Astrocyte of the hippocampus (primary cell): Measurements from ENCODE around the gene CCDC24.

Source experiments
- DNase-seq: peaks from one replicate; pipeline ENCODE4 v3.0.0; 2011; ENCODE audit warnings: low read depth, low spot score

Gene CCDC24

GRCh38 chr1:44024031-44024902, 32.9 kb downstream of the CCDC24 start:
- DNase-seq, result no peak

- DNase-seq, result no peak
Measured at GRCh38 chr1:44024903-44025525, 33.6 kb downstream of the CCDC24 start.

GRCh38 chr1:44025816-44026215, 34.4 kb downstream of the CCDC24 start:
- DNase-seq, result no peak

GRCh38 chr1:44027320-44027719, 35.9 kb downstream of the CCDC24 start:
- no peak for DNase-seq

GRCh38 chr1:44029260-44029910, 38.0 kb downstream of the CCDC24 start:
- DNase-seq, result no peak

- DNase-seq, result peak; percentile 92
Measured at GRCh38 chr1:44029911-44030604, 38.7 kb downstream of the CCDC24 start.

- DNase-seq, result peak; percentile 78
Measured at GRCh38 chr1:44030605-44031251, 39.3 kb downstream of the CCDC24 start.

GRCh38 chr1:44031252-44032169, 40.1 kb downstream of the CCDC24 start, which contains the start of gene SLC6A9:
TSS of gene SLC6A9 (minus strand) at chr1:44031462. CDS start at chr1:44024277, 7,185 bp downstream.
- DNase-seq, result peak; percentile 77

GRCh38 chr1:44032170-44032790, 40.9 kb downstream of the CCDC24 start:
- DNase-seq, result no peak

- DNase-seq, result no peak
Measured at GRCh38 chr1:44033041-44033575, 41.7 kb downstream of the CCDC24 start.

GRCh38 chr1:44033756-44034155, 42.4 kb downstream of the CCDC24 start:
- DNase-seq, result no peak

- DNase-seq, result no peak
Measured at GRCh38 chr1:44034423-44034822, 43.0 kb downstream of the CCDC24 start.

GRCh38 chr1:44034976-44035716, 43.7 kb downstream of the CCDC24 start:
- DNase-seq, result no peak

GRCh38 chr1:44035726-44036408, 44.5 kb downstream of the CCDC24 start:
- no peak for DNase-seq

- peak; percentile 85 for DNase-seq
Measured at GRCh38 chr1:44036409-44037139, 45.2 kb downstream of the CCDC24 start.

- DNase-seq, result no peak
Measured at GRCh38 chr1:44037154-44037553, 45.8 kb downstream of the CCDC24 start.

- no peak for DNase-seq
Measured at GRCh38 chr1:44038876-44039657, 47.7 kb downstream of the CCDC24 start.
